Omental fat pad (tissue), 4 donors: Measurements from ENCODE around the gene MKRN2OS. TPM values are rescaled to one million over a fixed set of nuclear protein-coding genes. Genes with fewer than 3 reads are reported as not detected.

Experiments used
- ATAC-seq: fragments of 150-250 bp; one replicate; pipeline ENCODE4 v1.9.1; 2016; ENCODE audit warnings: mild to moderate bottlenecking, moderate library complexity; ENCODE audit not compliant: low FRiP score
- DNase-seq: peaks from one replicate; pipeline ENCODE4 v3.0.0-alpha.2; 2019; ENCODE audit warnings: low spot score
- CTCF ChIP-seq, 3 donors: fragments of 450-650 bp; IDR thresholded peaks; one replicate each; pipeline ENCODE4 v1.5.1; 2016 to 2017; ENCODE audit warnings: antibody characterized with exemption in 3 of 3, mild to moderate bottlenecking in 3 of 3, moderate library complexity in 2 of 3
- small RNA-seq: library from RNA; depleted of rRNA; stranded (forward); fragments of <200 nt; gene quantifications from one replicate; pipeline ENCODE3, GENCODE V24; 2016
- total RNA-seq, 4 donors: library from RNA; depleted of rRNA; stranded (reverse); fragments of >200 nt; gene quantifications; one replicate each; pipeline ENCODE4 v1.1.0, GENCODE V29; 2016

Gene MKRN2OS
- total RNA-seq, 4 donors from 2014 or later: not detected

DNA sequence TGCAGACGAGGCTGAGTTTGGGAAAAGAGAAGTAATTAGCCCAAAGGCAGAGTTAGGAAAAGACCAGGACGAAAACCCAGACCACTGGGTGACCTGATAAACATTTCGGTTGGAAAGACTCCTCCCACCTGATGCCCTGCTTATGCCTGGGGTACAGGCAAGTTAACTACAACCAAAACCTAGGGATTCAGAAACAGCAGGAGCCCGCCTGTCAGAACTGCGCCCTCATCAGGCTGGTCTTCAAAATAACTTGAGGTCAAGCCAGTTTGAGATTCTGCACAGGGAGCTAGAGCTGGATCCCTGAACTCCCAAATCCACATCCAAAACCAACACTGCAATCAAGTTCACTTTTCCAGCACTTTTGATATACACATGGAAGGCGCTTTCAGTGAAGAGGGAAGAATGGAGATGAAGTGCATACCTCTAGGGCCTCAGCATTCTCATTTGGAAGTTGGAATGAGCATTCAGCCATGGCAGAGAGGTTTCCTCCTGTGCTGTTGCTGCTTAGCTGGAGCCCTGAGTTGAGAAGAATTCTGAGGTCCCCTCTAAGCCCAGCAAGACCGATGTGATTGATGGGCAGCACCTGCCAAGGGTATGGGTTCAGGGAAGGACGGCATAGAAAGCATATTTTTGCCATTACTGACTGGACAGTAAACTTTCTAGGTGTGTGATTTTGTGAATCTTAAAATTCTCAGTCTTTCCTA lies 49.4 kb downstream of the MKRN2OS start:
- DNase-seq: no peak
- no peak for ATAC-seq
- no peak for TF ChIP-seq CTCF (IDR thresholded peaks at IDR 0.05)

DNA sequence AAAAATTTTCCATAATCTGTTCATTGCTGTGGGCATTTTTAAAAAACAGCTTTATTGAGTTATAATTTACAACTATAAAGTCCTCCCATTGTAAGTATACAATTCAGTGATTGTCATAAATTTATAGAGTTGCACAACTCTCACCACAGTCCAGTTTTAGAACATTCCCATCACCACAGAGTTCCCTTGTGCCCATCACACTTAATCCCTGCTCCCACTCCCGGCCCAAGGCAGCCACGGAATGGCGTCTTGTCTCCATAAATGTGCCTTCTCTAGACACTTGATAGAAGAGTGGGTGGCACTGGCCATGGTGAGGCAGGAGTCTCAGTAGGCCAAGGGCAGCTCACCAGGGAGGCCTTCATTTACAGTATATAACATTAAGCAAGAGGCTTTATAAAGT lies 54.8 kb downstream of the MKRN2OS start:
- no peak for TF ChIP-seq CTCF (IDR thresholded peaks at IDR 0.05)
- no peak for DNase-seq
- no peak for ATAC-seq

DNA sequence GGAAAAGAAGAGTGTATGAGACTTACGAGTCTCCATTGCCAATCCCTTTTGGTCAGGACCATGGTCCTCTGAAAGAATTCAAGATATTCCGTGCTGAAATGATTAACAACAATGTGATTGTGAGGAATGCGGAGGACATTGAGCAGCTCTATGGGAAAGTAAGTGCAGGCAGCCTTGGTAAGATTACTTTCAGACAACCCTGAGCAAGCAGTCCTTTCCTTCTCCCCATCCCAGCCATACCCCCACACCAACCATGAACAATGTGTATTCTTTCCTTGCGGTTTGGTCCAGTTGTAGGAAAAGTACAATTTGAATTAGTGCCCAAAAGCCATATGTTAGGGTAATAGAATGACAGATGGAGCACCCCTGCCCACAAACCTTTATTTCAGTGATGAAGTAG lies 55.5 kb downstream of the MKRN2OS start:
- no peak for ATAC-seq
- DNase-seq: no peak
- no peak for TF ChIP-seq CTCF (IDR thresholded peaks at IDR 0.05)

Small RNA genes within 50 kb of the gene (small RNA-seq; reads per million reads assigned to genes)
- gene RF00017 (not detected), gene RNA5SP123 (not detected), gene RNU6-377P (not detected)

Other genes starting within 250 kb of the MKRN2OS start
- gene TSEN2, start 61.0 kb downstream of the MKRN2OS start, total RNA-seq: 10 to 100 TPM; 17.0 to 38.3 (median 21.9) TPM
- gene MKRN2, start 11.6 kb upstream of the MKRN2OS start, total RNA-seq: 10 to 100 TPM; 25.0 to 33.1 (median 29.0) TPM
- 100 to 1,000 TPM in 2 of 4 donors, 10 to 100 TPM in 2; 83.4 to 120 (median 106) TPM for gene RAF1, start 118.6 kb upstream of the MKRN2OS start, total RNA-seq
- not detected for gene TMEM40, start 213.8 kb upstream of the MKRN2OS start, total RNA-seq